GM12878 (cell line): ENCODE data around the gene IFRD2. TPM values are rescaled to one million over a fixed set of nuclear protein-coding genes. Genes with fewer than 3 reads are reported as not detected.

ENCODE experiments used
- ATAC-seq: fragments of 200-7000 bp; cut with Tn5 transposase; 3 replicates; pipeline ENCODE4 v1.9.1; 2020; ENCODE audit warnings: mild to moderate bottlenecking, moderate library complexity
- BruUV-seq: library from RNA; stranded (reverse); fragments of 400-500 nt; replicated peaks from 2 replicates; lab custom pipeline; 2021; lab: Mats Ljungman, UMichigan
- CTCF ChIA-PET: fragments of 300-600 bp; sonication (Branson Sonifier 250); formaldehyde crosslinking; extraction: SDS; loops from one replicate; lab custom pipeline; 2021; ENCODE audit warnings: inconsistent platforms; lab: Yijun Ruan, JAX
- POLR2A ChIA-PET: fragments of 350-600 bp; formaldehyde crosslinking; extraction: SDS; loops from one replicate; lab custom pipeline; 2021; ENCODE audit warnings: inconsistent platforms; lab: Charles Lee
- RAD21 ChIA-PET: fragments of 300-600 bp; sonication (Branson Sonifier 250); formaldehyde crosslinking; loops from one replicate; lab custom pipeline; 2023; ENCODE audit warnings: antibody characterized with exemption; ENCODE audit not compliant: unreplicated experiment; lab: Charles Lee
- SMC1A ChIA-PET: fragments of 300-600 bp; sonication (Branson Sonifier 250); formaldehyde crosslinking; loops from one replicate; lab custom pipeline; 2023; ENCODE audit not compliant: unreplicated experiment, uncharacterized antibody; lab: Charles Lee
- DNase-seq: peaks from one replicate; pipeline ENCODE4 v3.0.0-alpha.2; 2011; ENCODE audit warnings: low read depth, low spot score
- FAIRE-seq: peaks from 3 replicates; lab custom pipeline; 2011; peaks lifted over from hg19 to GRCh38; lab: Jason Lieb, UNC
- H2AFZ ChIP-seq: 2 replicates; pipeline ENCODE4 v1.6.0; 2011; ENCODE audit warnings: low read depth, low read length, control low read depth; ENCODE audit not compliant: control insufficient read depth
- H3K27ac ChIP-seq: 2 replicates; pipeline ENCODE4 v1.5.1; 2011; ENCODE audit warnings: control low read depth; ENCODE audit not compliant: control insufficient read depth, insufficient read depth
- H3K27me3 ChIP-seq, 2 experiments: replicated peaks in 1 of 2; 2 replicates each; pipeline versions ENCODE4 v1.6.0 to v1.6.1; 2011; ENCODE audit warnings: low read length in 1 of 2; ENCODE audit not compliant: control insufficient read depth in 2 of 2, insufficient read depth in 2 of 2
- H3K36me3 ChIP-seq, 2 experiments: 2 replicates each; pipeline ENCODE4 v1.5.1; 2011; ENCODE audit warnings: low read length in 1 of 2; ENCODE audit not compliant: control insufficient read depth in 2 of 2, insufficient read depth in 2 of 2
- H3K4me1 ChIP-seq: 2 replicates; pipeline ENCODE4 v1.6.1; 2011; ENCODE audit warnings: mild to moderate bottlenecking, low read length, moderate library complexity, mixed read lengths; ENCODE audit not compliant: control insufficient read depth, insufficient read depth
- H3K4me2 ChIP-seq: 2 replicates; pipeline ENCODE4 v1.6.0; 2011; ENCODE audit warnings: control low read depth; ENCODE audit not compliant: control insufficient read depth, insufficient read depth
- H3K4me3 ChIP-seq: fragments of 200-600 bp; sonication (generic); 2 replicates; pipeline ENCODE4 v1.5.1; 2016
- H3K79me2 ChIP-seq: 2 replicates; pipeline ENCODE4 v1.6.0; 2011; ENCODE audit warnings: low read length; ENCODE audit not compliant: control insufficient read depth, insufficient read depth
- H3K9ac ChIP-seq: 2 replicates; pipeline ENCODE4 v1.8.0; 2011; ENCODE audit warnings: low read length, control low read depth, mixed read lengths; ENCODE audit not compliant: control insufficient read depth, insufficient read depth
- H3K9me3 ChIP-seq: replicated peaks from 3 replicates; pipeline ENCODE4 v1.5.1; 2011; ENCODE audit warnings: mild to moderate bottlenecking, low read length; ENCODE audit not compliant: control insufficient read depth, insufficient read depth
- H4K20me1 ChIP-seq: 2 replicates; pipeline ENCODE4 v1.6.0; 2011; ENCODE audit not compliant: control insufficient read depth, insufficient read depth
- IKZF1 ChIP-seq: fragments of 450-650 bp; conservative IDR thresholded peaks from 2 replicates; pipeline ENCODE4 v1.6.1; 2017; ENCODE audit warnings: antibody characterized with exemption, mild to moderate bottlenecking
- IRF4 ChIP-seq: IDR thresholded peaks from 2 replicates; pipeline ENCODE4 v1.6.1; 2011; ENCODE audit warnings: low read depth, low read length
- MYB ChIP-seq: fragments of 150-350 bp; IDR thresholded peaks from 2 replicates; pipeline ENCODE4 v1.6.1; 2014; ENCODE audit warnings: mild to moderate bottlenecking, low read depth, low read length, borderline replicate concordance
- PML ChIP-seq: IDR thresholded peaks from 2 replicates; pipeline ENCODE4 v1.6.1; 2012; ENCODE audit warnings: low read length, inconsistent platforms
- POU2F2 ChIP-seq: IDR thresholded peaks from 3 replicates; pipeline ENCODE4 v1.6.1; 2011; ENCODE audit warnings: low read depth, mild to moderate bottlenecking, low read length, borderline replicate concordance
- SMC3 ChIP-seq: IDR thresholded peaks from 2 replicates; pipeline ENCODE4 v1.6.1; 2011; ENCODE audit warnings: low read length, improper control_type of control experiment, borderline replicate concordance
- SP1 ChIP-seq: IDR thresholded peaks from one replicate; pipeline ENCODE4 v1.6.1; 2011; ENCODE audit warnings: low read depth, low read length
- WRNIP1 ChIP-seq: IDR thresholded peaks from 2 replicates; pipeline ENCODE4 v1.6.1; 2011; ENCODE audit warnings: low read depth, low read length, improper control_type of control experiment, borderline replicate concordance
- WGBS: methylation state at CpG from one replicate; pipeline ENCODE4 v1.1.6; 2016; ENCODE audit warnings: low lambda C conversion rate; ENCODE audit not compliant: insufficient replicate concordance, insufficient coverage; ENCODE audit errors: missing lambda C conversion rate; 5-methylcytosine and 5-hydroxymethylcytosine counted together
- in situ Hi-C: fragments of 300-500 bp; cut with MboI; formaldehyde crosslinking; loops from 9 replicates; pipeline ENCODE4 v1.14.3; 2018; ENCODE audit warnings: mixed read lengths
- intact Hi-C: fragments of 100-400 bp; cut with micrococcal nuclease; formaldehyde crosslinking; loops from one replicate; pipeline ENCODE4 v1.14.2; 2022; ENCODE audit not compliant: unreplicated experiment
- polyA plus RNA-seq, 11 experiments: library from polyadenylated mRNA; depleted of rRNA in 4 of 11; unstranded in 6 of 11; stranded (reverse) in 5 of 11; fragments of >200 nt; fragmentation: Nextera tagmentation in 4 of 11; fragmentation: Illumina TruSeq in 1 of 11; extraction: Ambion mirVana in 4 of 11; extraction: Trizol in 1 of 11; gene quantifications; 1 replicate in 1 of 11; 2 replicates in 10 of 11; pipeline versions ENCODE4 v1.2.1 to v1.2.3, GENCODE V29; 2011 to 2016; ENCODE audit warnings: inconsistent platforms in 2 of 11, missing spikeins in 2 of 11, low read depth in 1 of 11
- total RNA-seq, 4 experiments: library from RNA; depleted of rRNA in 3 of 4; stranded (reverse); fragments of >200 nt in 3 of 4; fragmentation: Illumina TruSeq in 1 of 4; extraction: Trizol in 1 of 4; gene quantifications; 2 replicates each; pipeline versions ENCODE4 v1.2.1 to v1.2.3, GENCODE V29; 2013 to 2021

IFRD2 gene
- total and polyA plus RNA-seq, 10 of the 15 experiments (the other 5 are each of a cell fraction or from before 2014, with no cell fraction given) = 19.1 to 153 (median 80.3) TPM

- ChIA-PET SMC1A (no interaction called here), RAD21 (interaction anchor here (0.9 to 1.2 kb wide), 2 partner anchors 35 to 40 kb away, joined by 3 read pairs; no protein-coding TSS in a partner anchor), CTCF (interaction anchor here (3.2 to 3.5 kb wide), 2 partner anchors 28 to 37 kb away, joined by 10 to 22 read pairs; no protein-coding TSS in a partner anchor), POLR2A (no interaction called here)
- 82% methylated on average over 18 of the region's 18 CpGs for WGBS
- FAIRE-seq = no peak
- H3K4me3 ChIP-seq = no peak overlapping the region
- intact Hi-C loops = loop anchor here (5.0 kb wide), 1 partner anchor 40 kb away; no protein-coding TSS in a partner anchor
- no peak for DNase-seq
- H3K27me3 ChIP-seq = no peaks in the 10 kb centered on the region
- no peaks in the 10 kb centered on the region for H4K20me1 ChIP-seq
- no peak for ATAC-seq
- TF ChIP-seq SP1 (no peak), MYB (no peak), PML (no peak), POU2F2 (no peak), SMC3 (no peak), IRF4 (no peak), IKZF1 (no peak), WRNIP1 (no peak)
- no peaks in the 10 kb centered on the region for H3K9me3 ChIP-seq
- H3K36me3 ChIP-seq = no peaks in the 10 kb centered on the region
- H3K9ac ChIP-seq = no peak overlapping the region
- H3K4me1 ChIP-seq = peaks cover 4% of the 10 kb centered on the region
- H2AFZ ChIP-seq = no peak overlapping the region
- no peak overlapping the region for H3K4me2 ChIP-seq
- no TSS peak for BruUV-seq
- no peak overlapping the region for H3K27ac ChIP-seq
- peaks cover 5% of the 10 kb centered on the region for H3K79me2 ChIP-seq
- in situ Hi-C loops = no loop called here
These were observed 4.6 kb upstream of the IFRD2 start for GRCh38 chr3:50296721-50297383.
